Measurements from ENCODE around the gene RGS16. TPM values are rescaled to one million over a fixed set of nuclear protein-coding genes. Genes with fewer than 3 reads are reported as not detected.

RGS16 gene
- total and polyA plus RNA-seq, 9 of the 15 experiments (the other 6 are each of a cell fraction or from before 2014, with no cell fraction given) = 0.07 to 0.55 (median 0.36) TPM

DNA sequence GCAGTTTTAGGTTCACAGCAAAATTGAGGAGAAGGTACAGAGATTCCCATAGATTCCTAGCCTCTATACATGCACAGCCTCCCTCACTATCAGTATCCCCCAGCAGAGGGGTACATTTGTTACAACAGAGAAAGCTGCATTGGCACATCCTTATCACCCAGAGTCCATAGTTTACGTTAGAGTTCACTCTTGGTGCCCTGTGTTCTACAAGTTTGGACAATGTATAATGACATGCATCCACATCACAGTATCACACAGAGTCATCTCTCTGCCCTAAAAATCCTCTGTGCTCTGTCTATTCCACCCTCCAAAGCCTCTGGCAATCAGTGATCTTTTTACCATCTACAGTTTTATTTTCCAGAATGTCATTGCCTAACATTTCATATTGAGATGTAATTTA is 22.3 kb upstream of the RGS16 start:
- H3K9me3 ChIP-seq (replicated peaks; ENCODE audit: control insufficient read depth, insufficient read depth, low read depth, low read length) = no peaks in the 10 kb centered on the region
- H3K9me1 ChIP-seq (ENCODE audit: control insufficient read depth, insufficient read depth, low read length) = no peaks in the 10 kb centered on the region
- intact Hi-C loops (cut with micrococcal nuclease) (no loop called here), in situ Hi-C loops (cut with MboI) (no loop called here)
- H3K4me3 ChIP-seq = no peak overlapping the region
- TF ChIP-seq ZNF217 (CRISPR knock-in tag; IDR thresholded peaks at IDR 0.05) (no peak), ZNF184 (CRISPR knock-in tag; IDR thresholded peaks at IDR 0.05) (no peak), ZNF584 (CRISPR knock-in tag; IDR thresholded peaks at IDR 0.05; ENCODE audit: low read depth) (no peak), NEUROD1 (IDR thresholded peaks at IDR 0.05; ENCODE audit: borderline replicate concordance, low read depth, low read length, partially characterized antibody) (no peak), EP400 (IDR thresholded peaks at IDR 0.05) (no peak), PTRF (tag; IDR thresholded peaks at IDR 0.05) (no peak)
- TF ChIP-seq, protein P1, sequence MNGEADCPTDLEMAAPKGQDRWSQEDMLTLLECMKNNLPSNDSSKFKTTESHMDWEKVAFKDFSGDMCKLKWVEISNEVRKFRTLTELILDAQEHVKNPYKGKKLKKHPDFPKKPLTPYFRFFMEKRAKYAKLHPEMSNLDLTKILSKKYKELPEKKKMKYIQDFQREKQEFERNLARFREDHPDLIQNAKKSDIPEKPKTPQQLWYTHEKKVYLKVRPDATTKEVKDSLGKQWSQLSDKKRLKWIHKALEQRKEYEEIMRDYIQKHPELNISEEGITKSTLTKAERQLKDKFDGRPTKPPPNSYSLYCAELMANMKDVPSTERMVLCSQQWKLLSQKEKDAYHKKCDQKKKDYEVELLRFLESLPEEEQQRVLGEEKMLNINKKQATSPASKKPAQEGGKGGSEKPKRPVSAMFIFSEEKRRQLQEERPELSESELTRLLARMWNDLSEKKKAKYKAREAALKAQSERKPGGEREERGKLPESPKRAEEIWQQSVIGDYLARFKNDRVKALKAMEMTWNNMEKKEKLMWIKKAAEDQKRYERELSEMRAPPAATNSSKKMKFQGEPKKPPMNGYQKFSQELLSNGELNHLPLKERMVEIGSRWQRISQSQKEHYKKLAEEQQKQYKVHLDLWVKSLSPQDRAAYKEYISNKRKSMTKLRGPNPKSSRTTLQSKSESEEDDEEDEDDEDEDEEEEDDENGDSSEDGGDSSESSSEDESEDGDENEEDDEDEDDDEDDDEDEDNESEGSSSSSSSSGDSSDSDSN (IDR thresholded peaks at IDR 0.05; ENCODE audit: borderline replicate concordance in 1 of 2, low read depth in 2 of 2, low read length in 2 of 2) = no peak
- H4K20me1 ChIP-seq (replicated peaks; ENCODE audit: control insufficient read depth, insufficient read depth, low read length) = no peaks in the 10 kb centered on the region
- H3K27ac ChIP-seq (ENCODE audit: extremely low read depth, low read depth, low read length) = no peak overlapping the region
- ATAC-seq = no peak
- H3K79me2 ChIP-seq (ENCODE audit: control insufficient read depth, insufficient read depth, low read length) = no peaks in the 10 kb centered on the region
- CTCF ChIA-PET (ENCODE audit: low intra/inter-chr PET ratio) = no interaction called here
- no TSS peak for BruUV-seq (replicated peaks)
- POLR2A ChIA-PET = no interaction called here
- WGBS (ENCODE audit: insufficient coverage, low coverage, missing lambda C conversion rate) = 0% methylated on average over 1 of the region's 1 CpG
- H3K36me3 ChIP-seq (ENCODE audit: control insufficient read depth, insufficient read depth, low read length) = no peaks in the 10 kb centered on the region
- no peak overlapping the region for H3K4me2 ChIP-seq (ENCODE audit: insufficient read depth, low read length)
- no peak for FAIRE-seq
- H2AFZ ChIP-seq (ENCODE audit: low read depth, low read length) = no peak overlapping the region
- no peaks in the 10 kb centered on the region; a peak in 1 of 5 replicates for H3K4me1 ChIP-seq (replicated peaks in 1 of 2; ENCODE audit: control insufficient read depth in 2 of 2, insufficient read depth in 2 of 2, low read length in 2 of 2)
- H3K9ac ChIP-seq (ENCODE audit: insufficient read depth in 1 of 2, low read depth in 2 of 2, low read length in 2 of 2) = no peak overlapping the region
- peaks cover 12 to 35% of the 10 kb centered on the region in 2 experiments for H3K27me3 ChIP-seq (ENCODE audit: control insufficient read depth in 2 of 2, insufficient read depth in 2 of 2, low read length in 2 of 2)
- no peak for DNase-seq (ENCODE audit: extremely low read depth in 1 of 4, low spot score in 3 of 4)

Measured in K562 (cell line).